ENCODE data around the gene SCN1B.

DNA sequence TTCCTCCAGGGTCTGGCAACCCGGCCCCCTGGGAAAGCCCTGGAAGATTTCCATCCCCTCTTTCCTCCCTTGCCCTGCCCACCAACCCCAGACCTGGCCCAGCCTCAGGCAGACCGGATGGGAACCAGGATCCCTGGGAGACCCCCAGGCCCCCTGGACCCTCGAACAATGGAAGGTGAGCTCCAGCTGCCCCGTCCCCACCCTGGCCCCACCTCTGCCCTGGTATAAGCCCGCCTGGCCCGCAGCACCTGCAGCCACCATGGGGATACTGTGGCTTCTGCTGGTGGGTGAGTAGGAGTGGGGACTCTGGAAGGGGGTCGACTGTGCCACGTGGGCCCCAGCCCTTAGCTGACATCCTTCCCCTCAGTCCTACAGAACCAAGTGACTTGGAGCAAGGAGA is 43.7 kb downstream of the SCN1B start:
- TF ChIP-seq POLR2A (IDR thresholded peaks at IDR 0.05), result no peak
- TF ChIP-seq, protein P1, sequence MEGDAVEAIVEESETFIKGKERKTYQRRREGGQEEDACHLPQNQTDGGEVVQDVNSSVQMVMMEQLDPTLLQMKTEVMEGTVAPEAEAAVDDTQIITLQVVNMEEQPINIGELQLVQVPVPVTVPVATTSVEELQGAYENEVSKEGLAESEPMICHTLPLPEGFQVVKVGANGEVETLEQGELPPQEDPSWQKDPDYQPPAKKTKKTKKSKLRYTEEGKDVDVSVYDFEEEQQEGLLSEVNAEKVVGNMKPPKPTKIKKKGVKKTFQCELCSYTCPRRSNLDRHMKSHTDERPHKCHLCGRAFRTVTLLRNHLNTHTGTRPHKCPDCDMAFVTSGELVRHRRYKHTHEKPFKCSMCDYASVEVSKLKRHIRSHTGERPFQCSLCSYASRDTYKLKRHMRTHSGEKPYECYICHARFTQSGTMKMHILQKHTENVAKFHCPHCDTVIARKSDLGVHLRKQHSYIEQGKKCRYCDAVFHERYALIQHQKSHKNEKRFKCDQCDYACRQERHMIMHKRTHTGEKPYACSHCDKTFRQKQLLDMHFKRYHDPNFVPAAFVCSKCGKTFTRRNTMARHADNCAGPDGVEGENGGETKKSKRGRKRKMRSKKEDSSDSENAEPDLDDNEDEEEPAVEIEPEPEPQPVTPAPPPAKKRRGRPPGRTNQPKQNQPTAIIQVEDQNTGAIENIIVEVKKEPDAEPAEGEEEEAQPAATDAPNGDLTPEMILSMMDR (IDR thresholded peaks at IDR 0.05), result no peak

Measured in tibial nerve (tissue), 3 donors.